MCF 10A (cell line): ENCODE results near the gene BMPR1B. TPM values are rescaled to one million over a fixed set of nuclear protein-coding genes. Genes with fewer than 3 reads are reported as not detected.
A peak's percentile ranks its signal among the peaks of the same experiment; 100 is the strongest.

ENCODE experiments used
- BruUV-seq: library from RNA; stranded (reverse); fragments of 400-500 nt; replicated peaks from 2 replicates; lab custom pipeline; 2021; lab: Mats Ljungman, UMichigan
- CTCF ChIA-PET: fragments of 300-600 bp; sonication (Branson Sonifier 250); formaldehyde crosslinking; extraction: SDS; loops from one replicate; lab custom pipeline; 2021; ENCODE audit warnings: antibody characterized with exemption, inconsistent platforms; lab: Yijun Ruan, JAX
- POLR2A ChIA-PET: fragments of 300-600, 350-650 bp; sonication (Branson Sonifier 250); formaldehyde crosslinking; extraction: SDS; loops from one replicate; lab custom pipeline; 2020; ENCODE audit warnings: antibody characterized with exemption, inconsistent platforms; lab: Yijun Ruan, JAX
- DNase-seq: peaks from one replicate; pipeline ENCODE4 v3.0.0-alpha.2; 2018; ENCODE audit not compliant: unreplicated experiment
- H3K27ac Mint-ChIP-seq: one replicate; pipeline ENCODE4 v1.8.0; 2022; ENCODE audit warnings: mild to moderate bottlenecking, low read depth, mixed read lengths; ENCODE audit not compliant: unreplicated experiment
- H3K27me3 Mint-ChIP-seq: one replicate; pipeline ENCODE4 v1.8.0; 2022; ENCODE audit warnings: mixed read lengths; ENCODE audit not compliant: insufficient read depth, unreplicated experiment
- H3K36me3 Mint-ChIP-seq: one replicate; pipeline ENCODE4 v1.8.0; 2022; ENCODE audit warnings: mild to moderate bottlenecking, moderate library complexity, mixed read lengths; ENCODE audit not compliant: insufficient read depth, unreplicated experiment
- H3K4me1 Mint-ChIP-seq: one replicate; pipeline ENCODE4 v1.8.0; 2022; ENCODE audit warnings: mixed read lengths; ENCODE audit not compliant: insufficient read depth, unreplicated experiment
- H3K4me3 Mint-ChIP-seq: one replicate; pipeline ENCODE4 v1.8.0; 2022; ENCODE audit warnings: mild to moderate bottlenecking, moderate library complexity, mixed read lengths; ENCODE audit not compliant: unreplicated experiment
- H3K9me3 Mint-ChIP-seq: one replicate; pipeline ENCODE4 v1.8.0; 2022; ENCODE audit warnings: mixed read lengths; ENCODE audit not compliant: unreplicated experiment
- intact Hi-C: fragments of 100-400 bp; cut with micrococcal nuclease; formaldehyde crosslinking; loops from 2 replicates; pipeline ENCODE4 v1.14.1; 2022
- total RNA-seq: library from RNA; stranded (reverse); gene quantifications from 2 replicates; pipeline ENCODE4 v1.2.3, GENCODE V29; 2022
- TF ChIP-seq, protein P1 (sequence below): fragments of 200-600 bp; IDR thresholded peaks from one replicate; pipeline ENCODE4 v1.8.0; 2022; ENCODE audit warnings: antibody characterized with exemption, mild to moderate bottlenecking; ENCODE audit not compliant: unreplicated experiment

The BMPR1B gene
- total RNA-seq, 1 experiment from 2014 or later: 18.8 TPM

- Mint-ChIP-seq H3K4me1 (peaks cover 29% of the 10 kb centered on the region), H3K4me3 (no peak overlapping the region), H3K27ac (no peak overlapping the region), H3K9me3 (no peaks in the 10 kb centered on the region), H3K36me3 (no peaks in the 10 kb centered on the region), H3K27me3 (no peaks in the 10 kb centered on the region)
- TF ChIP-seq, protein P1, sequence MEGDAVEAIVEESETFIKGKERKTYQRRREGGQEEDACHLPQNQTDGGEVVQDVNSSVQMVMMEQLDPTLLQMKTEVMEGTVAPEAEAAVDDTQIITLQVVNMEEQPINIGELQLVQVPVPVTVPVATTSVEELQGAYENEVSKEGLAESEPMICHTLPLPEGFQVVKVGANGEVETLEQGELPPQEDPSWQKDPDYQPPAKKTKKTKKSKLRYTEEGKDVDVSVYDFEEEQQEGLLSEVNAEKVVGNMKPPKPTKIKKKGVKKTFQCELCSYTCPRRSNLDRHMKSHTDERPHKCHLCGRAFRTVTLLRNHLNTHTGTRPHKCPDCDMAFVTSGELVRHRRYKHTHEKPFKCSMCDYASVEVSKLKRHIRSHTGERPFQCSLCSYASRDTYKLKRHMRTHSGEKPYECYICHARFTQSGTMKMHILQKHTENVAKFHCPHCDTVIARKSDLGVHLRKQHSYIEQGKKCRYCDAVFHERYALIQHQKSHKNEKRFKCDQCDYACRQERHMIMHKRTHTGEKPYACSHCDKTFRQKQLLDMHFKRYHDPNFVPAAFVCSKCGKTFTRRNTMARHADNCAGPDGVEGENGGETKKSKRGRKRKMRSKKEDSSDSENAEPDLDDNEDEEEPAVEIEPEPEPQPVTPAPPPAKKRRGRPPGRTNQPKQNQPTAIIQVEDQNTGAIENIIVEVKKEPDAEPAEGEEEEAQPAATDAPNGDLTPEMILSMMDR: no peak
- ChIA-PET CTCF (interaction anchor here (1.2 to 1.5 kb wide), 2 partner anchors 32 to 359 kb away, joined by 4 to 5 read pairs; no protein-coding TSS in a partner anchor), POLR2A (interaction anchor here (0.6 to 0.7 kb wide), 2 partner anchors 12 to 880 kb away, joined by 3 read pairs; no protein-coding TSS in a partner anchor)
- intact Hi-C loops: no loop called here
- DNase-seq: no peak
- no TSS peak for BruUV-seq
Observed at GRCh38 chr4:94979621-94980020, 221.9 kb downstream of the BMPR1B start.

DNA sequence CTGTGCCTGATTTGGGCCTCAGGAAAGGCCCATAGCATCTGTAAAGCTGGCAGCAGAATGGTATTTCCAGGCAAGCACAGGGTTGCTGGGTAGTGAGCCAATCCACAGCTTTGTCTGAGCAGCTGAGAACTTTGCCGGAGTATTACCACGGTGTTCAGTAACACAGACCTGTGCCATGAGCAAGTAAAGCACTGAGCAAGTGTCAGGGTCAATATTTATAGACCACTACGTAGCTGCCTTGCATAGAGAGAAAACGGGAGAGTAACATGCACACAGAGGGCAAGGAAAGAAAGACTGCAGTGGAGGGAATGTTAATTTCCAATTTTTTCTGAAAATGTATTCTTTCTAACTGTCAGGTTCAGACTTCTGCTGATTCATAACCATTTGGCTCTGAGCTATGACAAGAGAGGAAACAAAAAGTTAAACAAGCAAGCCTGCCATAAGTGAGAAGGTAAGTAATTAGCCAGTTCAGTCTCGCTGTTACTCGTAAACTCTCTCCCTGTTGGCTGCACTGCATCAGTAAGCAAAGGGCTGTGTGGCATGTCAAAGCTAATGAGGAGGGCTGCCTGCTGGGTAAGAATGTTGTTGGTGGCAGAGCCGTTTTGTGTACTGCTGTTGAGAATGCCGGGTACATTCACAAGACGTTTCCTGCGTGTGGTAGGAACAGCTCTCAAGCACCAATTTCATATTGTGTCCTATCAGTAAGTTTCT is 238.1 kb downstream of the BMPR1B start:
- peak overlapping the region; percentile 53 for H3K4me3 Mint-ChIP-seq
- intact Hi-C loops: no loop called here
- peaks cover 19% of the 10 kb centered on the region for H3K4me1 Mint-ChIP-seq
- TF ChIP-seq, protein P1: no peak
- H3K36me3 Mint-ChIP-seq: peaks cover 2% of the 10 kb centered on the region
- POLR2A ChIA-PET: interaction anchor here (0.7 kb wide), 1 partner anchor 60 kb away, joined by 3 read pairs; no protein-coding TSS in a partner anchor
- no peaks in the 10 kb centered on the region for H3K9me3 Mint-ChIP-seq
- no peaks in the 10 kb centered on the region for H3K27me3 Mint-ChIP-seq
- CTCF ChIA-PET: interaction anchor here (0.6 to 0.7 kb wide), 2 partner anchors 12 to 337 kb away, joined by 3 read pairs; no protein-coding TSS in a partner anchor
- peak; percentile 13 for DNase-seq
- H3K27ac Mint-ChIP-seq: peak overlapping the region; percentile 68
- BruUV-seq: no TSS peak

DNA sequence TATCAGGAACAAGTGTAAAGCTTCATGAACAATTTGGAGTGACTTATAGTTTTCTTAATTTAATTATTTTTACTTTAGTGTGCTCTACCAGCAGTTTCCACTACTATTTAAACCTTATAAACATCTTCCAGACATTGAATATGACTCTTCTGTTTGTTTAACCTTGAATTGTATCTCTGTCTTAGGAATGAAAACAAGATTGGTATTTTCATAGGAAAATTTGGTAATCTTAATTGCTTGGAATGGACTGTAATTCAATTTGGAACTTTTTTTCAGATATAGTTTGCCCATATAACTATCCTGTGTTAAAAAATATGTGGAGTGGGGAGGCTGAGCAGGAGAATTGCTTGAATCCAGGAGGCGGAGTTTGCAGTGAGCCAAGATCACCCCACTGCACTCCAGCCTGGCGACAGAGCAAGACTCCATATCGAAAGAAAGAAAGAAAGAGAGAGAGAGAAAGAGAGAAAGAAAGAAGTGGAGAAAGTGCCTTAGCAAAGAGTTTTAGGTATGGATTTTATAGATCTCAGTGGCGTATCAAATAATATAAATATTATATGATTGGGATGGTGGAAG is 242.4 kb downstream of the BMPR1B start:
- no peaks in the 10 kb centered on the region for H3K9me3 Mint-ChIP-seq
- no peak for DNase-seq
- H3K27me3 Mint-ChIP-seq: no peaks in the 10 kb centered on the region
- peaks cover 5% of the 10 kb centered on the region for H3K36me3 Mint-ChIP-seq
- ChIA-PET POLR2A (no interaction called here), CTCF (interaction anchor here (0.7 to 1.0 kb wide), 2 partner anchors 17 to 45 kb away, joined by 3 read pairs; no protein-coding TSS in a partner anchor)
- intact Hi-C loops: no loop called here
- no TSS peak for BruUV-seq
- peaks cover 12% of the 10 kb centered on the region for H3K4me1 Mint-ChIP-seq
- no peak overlapping the region for H3K4me3 Mint-ChIP-seq
- H3K27ac Mint-ChIP-seq: no peak overlapping the region
- TF ChIP-seq, protein P1: no peak

GRCh38 chr4:95004912-95005311 is 247.2 kb downstream of the BMPR1B start:
- Mint-ChIP-seq H3K9me3 (no peaks in the 10 kb centered on the region), H3K4me1 (no peaks in the 10 kb centered on the region), H3K4me3 (no peak overlapping the region), H3K27me3 (no peaks in the 10 kb centered on the region), H3K36me3 (peaks cover 5% of the 10 kb centered on the region), H3K27ac (no peak overlapping the region)
- intact Hi-C loops: no loop called here
- TF ChIP-seq, protein P1: no peak
- CTCF ChIA-PET: interaction anchor here (0.7 kb wide), 1 partner anchor 10 kb away, joined by 3 read pairs; no protein-coding TSS in a partner anchor
- POLR2A ChIA-PET: interaction anchor here (0.7 kb wide), 1 partner anchor 59 kb away, joined by 3 read pairs; no protein-coding TSS in a partner anchor
- no peak for DNase-seq
- BruUV-seq: no TSS peak
